AG09319 (cell line): ENCODE results near the gene PRR5L.

Experiments
- DNase-seq: peaks from one replicate; pipeline ENCODE4 v3.0.0-alpha.2; 2010; ENCODE audit warnings: low read depth; ENCODE audit errors: extremely low read depth
- CTCF ChIP-seq: IDR thresholded peaks from 2 replicates; pipeline ENCODE4 v1.5.1; 2011; ENCODE audit warnings: low read depth, mild to moderate bottlenecking, inconsistent platforms, low read length, moderate library complexity

The PRR5L gene

GRCh38 chr11:36379653-36380052, 83.6 kb downstream of the PRR5L start:
- no peak for DNase-seq
- TF ChIP-seq CTCF: no peak

GRCh38 chr11:36380296-36381014, 84.4 kb downstream of the PRR5L start:
- no peak for DNase-seq
- no peak for TF ChIP-seq CTCF

- no peak for TF ChIP-seq CTCF
- DNase-seq: no peak
Measured at GRCh38 chr11:36381015-36381360, 84.9 kb downstream of the PRR5L start.

GRCh38 chr11:36383195-36383594, 87.1 kb downstream of the PRR5L start:
- no peak for TF ChIP-seq CTCF
- no peak for DNase-seq

- DNase-seq: peak; percentile 16
- no peak for TF ChIP-seq CTCF
Measured at GRCh38 chr11:36385121-36385970, 89.3 kb downstream of the PRR5L start.

- no peak for TF ChIP-seq CTCF
- DNase-seq: no peak
Measured at GRCh38 chr11:36386411-36386810, 90.3 kb downstream of the PRR5L start.

- no peak for DNase-seq
- no peak for TF ChIP-seq CTCF
Measured at GRCh38 chr11:36388071-36388470, 92.0 kb downstream of the PRR5L start.
